ENCODE data around the gene UBIAD1.

DNA sequence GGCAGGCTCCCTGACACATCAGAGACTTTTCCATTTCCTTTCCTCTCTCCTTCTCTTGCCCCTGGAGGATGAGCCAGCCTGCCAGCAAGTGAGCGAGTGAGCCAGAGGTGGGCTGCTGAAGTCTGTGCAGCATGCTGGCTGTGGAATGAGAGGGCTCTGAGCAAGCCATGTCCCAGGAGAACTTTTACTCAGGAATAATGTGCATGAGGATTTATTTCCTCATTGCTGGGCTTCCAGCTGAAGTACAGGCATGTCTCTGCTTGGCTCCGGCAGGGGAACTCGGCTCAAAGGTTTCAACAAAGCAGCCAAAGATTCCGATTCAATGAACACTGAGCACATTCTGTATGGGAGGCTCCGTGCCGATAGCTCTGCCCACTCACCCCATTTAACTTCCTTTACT, 43.7 kb downstream of the UBIAD1 start:
- TF ChIP-seq CTCF (IDR thresholded peaks at IDR 0.05) (no peak), POLR2A (IDR thresholded peaks at IDR 0.05) (no peak)
